ENCODE data around the gene GUCD1.
A peak's percentile ranks its signal among the peaks of the same experiment; 100 is the strongest.
"Not testable (repeated sequence)": the region's sequence is repeated elsewhere in the genome, so short reads cannot be mapped to it uniquely, and the experiment has no call there.

Gene GUCD1

DNA sequence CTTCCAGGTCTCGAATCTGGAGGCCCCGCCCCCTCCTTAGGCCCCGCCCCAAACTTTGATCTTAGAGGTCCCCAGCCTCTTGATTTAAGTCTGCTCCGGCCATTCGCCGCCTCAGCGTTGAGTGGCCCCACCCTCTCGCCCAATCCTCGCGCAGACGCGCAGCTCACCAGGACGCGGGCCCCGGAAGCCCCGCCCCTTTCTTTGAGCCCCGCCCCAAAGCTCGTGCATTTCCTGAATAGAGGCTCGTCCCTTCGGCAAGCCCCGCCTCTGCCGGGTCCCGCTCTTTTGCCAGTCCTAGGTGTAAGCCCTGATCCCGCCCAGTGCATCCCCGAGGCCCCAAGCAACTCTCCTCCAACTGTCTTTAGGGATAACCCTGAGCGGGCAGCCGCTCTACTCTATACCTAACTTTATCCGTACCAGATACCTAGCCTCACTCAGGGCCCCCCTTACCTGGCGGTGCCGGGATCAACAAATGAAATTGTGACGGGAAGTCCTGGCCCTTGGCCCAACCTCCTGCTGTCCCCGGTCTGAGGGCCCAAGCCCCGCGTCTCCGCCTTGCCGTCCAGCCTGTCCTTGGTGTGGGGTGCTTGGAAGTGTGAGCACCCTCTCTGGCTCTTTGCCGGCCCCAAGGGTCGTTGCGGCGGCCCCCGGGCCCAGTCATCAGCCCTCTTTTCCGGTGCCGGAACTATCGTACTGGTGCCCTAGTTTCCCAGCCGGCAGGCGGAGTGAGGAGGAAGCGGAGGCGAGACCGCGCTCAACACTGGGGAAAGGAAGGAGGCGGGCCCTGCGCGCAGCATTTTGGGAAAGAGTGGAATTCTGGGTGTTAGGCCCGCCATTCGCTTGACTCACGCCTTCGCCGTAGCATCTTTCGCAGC is 464 bp upstream of the GUCD1 start, which contains the start of gene SNRPD3:
Gene SNRPD3 (plus strand): TSS at position 835 of the 875 bp plus-strand sequence. CDS start 1,676 bp downstream, outside the sequence.
- peak; percentile 78 for ATAC-seq (ENCODE audit: low read depth)
- Histone ChIP-seq H3K9me3 (ENCODE audit: severe bottlenecking) (no peaks in the 10 kb centered on the region), H3K4me3 (ENCODE audit: severe bottlenecking) (peak within 1 kb of the TSS; percentile 97), H3K4me1 (ENCODE audit: insufficient read depth, poor library complexity, severe bottlenecking) (no peaks in the 10 kb centered on the region), H3K36me3 (ENCODE audit: low read depth) (peaks cover 31% of the 10 kb centered on the region), H3K27me3 (ENCODE audit: insufficient read depth, poor library complexity, severe bottlenecking) (no peaks in the 10 kb centered on the region), H3K27ac (ENCODE audit: poor library complexity, severe bottlenecking) (peak within 1 kb of the TSS; percentile 70)
- peak; percentile 98 for DNase-seq (ENCODE audit: low spot score)
- TF ChIP-seq, protein P1, sequence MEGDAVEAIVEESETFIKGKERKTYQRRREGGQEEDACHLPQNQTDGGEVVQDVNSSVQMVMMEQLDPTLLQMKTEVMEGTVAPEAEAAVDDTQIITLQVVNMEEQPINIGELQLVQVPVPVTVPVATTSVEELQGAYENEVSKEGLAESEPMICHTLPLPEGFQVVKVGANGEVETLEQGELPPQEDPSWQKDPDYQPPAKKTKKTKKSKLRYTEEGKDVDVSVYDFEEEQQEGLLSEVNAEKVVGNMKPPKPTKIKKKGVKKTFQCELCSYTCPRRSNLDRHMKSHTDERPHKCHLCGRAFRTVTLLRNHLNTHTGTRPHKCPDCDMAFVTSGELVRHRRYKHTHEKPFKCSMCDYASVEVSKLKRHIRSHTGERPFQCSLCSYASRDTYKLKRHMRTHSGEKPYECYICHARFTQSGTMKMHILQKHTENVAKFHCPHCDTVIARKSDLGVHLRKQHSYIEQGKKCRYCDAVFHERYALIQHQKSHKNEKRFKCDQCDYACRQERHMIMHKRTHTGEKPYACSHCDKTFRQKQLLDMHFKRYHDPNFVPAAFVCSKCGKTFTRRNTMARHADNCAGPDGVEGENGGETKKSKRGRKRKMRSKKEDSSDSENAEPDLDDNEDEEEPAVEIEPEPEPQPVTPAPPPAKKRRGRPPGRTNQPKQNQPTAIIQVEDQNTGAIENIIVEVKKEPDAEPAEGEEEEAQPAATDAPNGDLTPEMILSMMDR (IDR thresholded peaks at IDR 0.05; ENCODE audit: poor library complexity, severe bottlenecking) = no peak

DNA sequence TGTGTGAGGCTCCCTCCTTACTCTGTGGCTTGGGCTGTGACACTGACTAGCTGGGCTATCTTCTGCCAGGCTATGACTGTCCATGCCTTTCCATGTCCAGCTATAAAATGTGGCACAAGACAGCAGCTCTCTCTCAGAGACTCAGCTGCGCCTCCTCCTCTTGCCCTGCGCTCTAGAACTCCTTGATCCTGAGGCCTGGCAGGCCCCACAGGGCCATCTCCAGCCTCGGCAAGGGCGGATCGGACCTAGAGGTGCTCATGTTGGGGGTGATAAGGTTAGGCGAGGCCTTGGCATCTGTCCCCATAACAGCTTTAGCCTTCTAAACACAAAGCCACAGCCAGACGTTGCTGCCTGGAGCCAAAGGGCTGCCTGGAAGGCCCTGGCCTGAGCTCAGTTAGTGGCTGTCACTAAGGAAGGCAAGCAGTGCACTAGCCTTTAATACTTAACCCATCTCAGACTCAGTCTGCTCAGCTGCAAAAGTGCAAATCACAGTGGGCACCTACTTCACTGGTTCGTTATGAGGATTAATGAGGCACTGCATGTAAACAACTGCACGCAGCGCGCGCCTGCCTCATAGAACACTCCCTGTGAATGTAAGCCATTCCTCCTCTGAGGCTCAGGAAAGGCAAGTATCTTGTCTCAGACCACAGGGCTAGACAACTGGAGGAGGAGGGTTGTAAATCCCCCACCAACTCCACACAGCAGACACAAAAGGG is 1.2 kb downstream of the GUCD1 start:
- no peak for ATAC-seq (ENCODE audit: low read depth)
- TF ChIP-seq, protein P1 (IDR thresholded peaks at IDR 0.05; ENCODE audit: poor library complexity, severe bottlenecking) = no peak
- no peak for DNase-seq (ENCODE audit: low spot score)
- Histone ChIP-seq H3K4me3 (ENCODE audit: severe bottlenecking) (peak overlapping the region; percentile 97), H3K36me3 (ENCODE audit: low read depth) (peaks cover 28% of the 10 kb centered on the region), H3K4me1 (ENCODE audit: insufficient read depth, poor library complexity, severe bottlenecking) (no peaks in the 10 kb centered on the region), H3K27me3 (ENCODE audit: insufficient read depth, poor library complexity, severe bottlenecking) (no peaks in the 10 kb centered on the region), H3K9me3 (ENCODE audit: severe bottlenecking) (no peaks in the 10 kb centered on the region), H3K27ac (ENCODE audit: poor library complexity, severe bottlenecking) (peak overlapping the region; percentile 70)

DNA sequence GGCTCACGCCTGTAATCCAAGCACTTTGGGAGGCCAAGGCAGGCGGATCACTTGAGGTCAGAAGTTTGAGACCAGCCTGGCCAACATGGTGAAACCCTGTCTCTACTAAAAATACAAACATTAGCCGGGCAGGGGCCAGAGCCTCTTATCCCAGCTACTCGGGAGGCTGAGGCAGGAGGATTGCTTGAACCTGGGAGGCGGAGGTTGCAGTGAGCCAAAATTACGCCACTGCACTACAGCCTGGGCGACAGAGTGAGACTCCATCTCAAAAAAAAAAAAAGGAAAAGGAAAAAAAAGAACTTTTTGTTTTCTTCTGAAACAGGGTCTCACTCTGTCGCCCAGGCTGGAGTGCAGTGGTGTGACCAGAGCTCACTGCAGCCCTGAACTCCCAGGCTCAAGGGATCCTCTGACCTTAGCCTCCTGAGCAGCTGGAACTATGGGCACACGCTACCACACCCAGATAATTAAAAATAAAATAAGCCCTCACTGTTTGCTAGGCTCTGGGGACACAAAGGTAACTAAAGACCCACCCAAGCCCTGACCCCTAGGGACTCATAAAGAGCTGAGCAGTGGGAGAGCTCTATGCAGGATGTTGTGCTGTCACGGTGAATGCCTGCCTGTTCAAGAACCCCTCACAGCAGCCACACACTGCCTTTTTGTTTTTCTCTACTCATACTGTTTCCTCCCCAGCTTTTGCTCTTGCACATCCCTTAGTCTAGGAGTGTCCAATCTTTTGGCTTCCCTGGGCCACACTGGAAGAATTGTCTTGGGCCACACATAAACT is 2.2 kb downstream of the GUCD1 start:
- H3K27me3 ChIP-seq (ENCODE audit: insufficient read depth, poor library complexity, severe bottlenecking); H3K9me3 ChIP-seq (ENCODE audit: severe bottlenecking); H3K4me3 ChIP-seq (ENCODE audit: severe bottlenecking); ATAC-seq (ENCODE audit: low read depth); H3K27ac ChIP-seq (ENCODE audit: poor library complexity, severe bottlenecking); DNase-seq (ENCODE audit: low spot score); H3K4me1 ChIP-seq (ENCODE audit: insufficient read depth, poor library complexity, severe bottlenecking): not testable (repeated sequence)
- H3K36me3 ChIP-seq (ENCODE audit: low read depth) = peaks cover 23% of the 10 kb centered on the region

DNA sequence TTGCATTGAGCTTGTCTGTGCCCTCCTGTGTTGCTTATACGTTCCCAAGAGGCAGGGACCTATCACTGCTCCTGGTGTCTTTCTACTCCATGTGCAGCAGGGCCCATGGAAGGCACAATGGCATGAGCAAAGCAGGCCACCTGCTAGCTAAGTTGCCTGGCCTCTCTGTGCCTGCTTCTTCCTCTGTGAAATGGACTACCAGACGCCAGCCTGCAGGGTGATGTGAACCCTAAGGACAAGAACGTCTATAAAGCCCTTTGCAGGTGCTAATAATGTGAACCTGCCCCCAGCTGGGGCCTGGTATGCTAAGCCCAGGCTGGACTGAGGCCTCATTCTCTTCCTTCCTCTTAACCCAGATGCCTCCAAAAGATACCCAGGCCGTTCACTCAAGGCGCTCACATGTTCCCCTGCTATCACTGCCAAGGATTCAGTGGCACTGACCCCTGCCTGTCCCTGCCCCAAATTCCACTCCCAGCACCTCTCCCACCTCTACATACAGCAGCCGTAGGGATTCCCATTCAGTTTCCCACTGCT is 4.0 kb downstream of the GUCD1 start:
- no peak for DNase-seq (ENCODE audit: low spot score)
- H3K9me3 ChIP-seq (ENCODE audit: severe bottlenecking) = no peaks in the 10 kb centered on the region
- TF ChIP-seq, protein P1 (IDR thresholded peaks at IDR 0.05; ENCODE audit: poor library complexity, severe bottlenecking) = no peak
- no peaks in the 10 kb centered on the region for H3K4me1 ChIP-seq (ENCODE audit: insufficient read depth, poor library complexity, severe bottlenecking)
- H3K27ac ChIP-seq (ENCODE audit: poor library complexity, severe bottlenecking) = no peak overlapping the region
- H3K4me3 ChIP-seq (ENCODE audit: severe bottlenecking) = no peak overlapping the region
- H3K36me3 ChIP-seq (ENCODE audit: low read depth) = peaks cover 34% of the 10 kb centered on the region
- no peak for ATAC-seq (ENCODE audit: low read depth)
- H3K27me3 ChIP-seq (ENCODE audit: insufficient read depth, poor library complexity, severe bottlenecking) = no peaks in the 10 kb centered on the region

Measured in RWPE2 (cell line).